ENCODE measurements around the gene PLSCR5. TPM values are rescaled to one million over a fixed set of nuclear protein-coding genes. Genes with fewer than 3 reads are reported as not detected.

The PLSCR5 gene, protein sequence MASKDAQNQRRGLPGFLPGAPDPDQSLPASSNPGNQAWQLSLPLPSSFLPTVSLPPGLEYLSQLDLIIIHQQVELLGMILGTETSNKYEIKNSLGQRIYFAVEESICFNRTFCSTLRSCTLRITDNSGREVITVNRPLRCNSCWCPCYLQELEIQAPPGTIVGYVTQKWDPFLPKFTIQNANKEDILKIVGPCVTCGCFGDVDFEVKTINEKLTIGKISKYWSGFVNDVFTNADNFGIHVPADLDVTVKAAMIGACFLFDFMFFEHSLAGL
- total RNA-seq, result not detected

GRCh38 chr3:146605106-146605505 is at the start of gene PLSCR5:
Gene PLSCR5, minus strand, starts transcription at chr3:146605346. Its CDS starts 134 bp downstream, at chr3:146605212.

GRCh38 chr3:146544002-146544928 is 60.9 kb downstream of the PLSCR5 start, which contains the start of gene PLSCR1:
Gene PLSCR1, minus strand, starts transcription at chr3:146544607. Its CDS starts 8,055 bp downstream, at chr3:146536552.

Small RNA genes within 50 kb of the gene (small RNA-seq; reads per million reads assigned to genes)
- gene RNU6-428P, result 0 to 0.17 reads per million in 2 donors

Other genes with a start within 250 kb of the PLSCR5 start
- 1 to 10 TPM in 1 of 2 donors, under 1 TPM in 1; 0.33 to 1.0 TPM for gene PLSCR2, start 135.8 kb downstream of the PLSCR5 start, total RNA-seq
- gene PLSCR1, start 60.7 kb downstream of the PLSCR5 start, total RNA-seq, result 100 to 1,000 TPM; 416 to 568 TPM

All from melanocyte of skin (primary cell).